Spleen (tissue), 11 donors: ENCODE results near the gene AP2A1. TPM values are rescaled to one million over a fixed set of nuclear protein-coding genes. Genes with fewer than 3 reads are reported as not detected.
A peak's percentile ranks its signal among the peaks of the same experiment; 100 is the strongest.

Experiments
- DNase-seq: peaks from one replicate; pipeline ENCODE4 v3.0.0-alpha.2; 2020
- H3K27ac ChIP-seq, 8 donors: fragments of 200-600 bp; sonication (generic) in 7 of 8; 1 replicate in 4 of 8; 2 replicates in 4 of 8; pipeline versions ENCODE4 v1.5.0 to v1.8.0; 2016 to 2021; ENCODE audit warnings: inconsistent platforms in 4 of 8, mild to moderate bottlenecking in 4 of 8, moderate library complexity in 1 of 8
- H3K27me3 ChIP-seq, 7 donors: fragments of 200-600 bp; sonication (generic) in 6 of 7; replicated peaks in 1 of 7; 1 replicate in 4 of 7; 2 replicates in 3 of 7; pipeline versions ENCODE4 v1.5.0 to v1.8.0; 2016 to 2021; ENCODE audit warnings: inconsistent platforms in 3 of 7, mild to moderate bottlenecking in 1 of 7
- H3K36me3 ChIP-seq, 6 donors: fragments of 200-600 bp; sonication (generic) in 5 of 6; 1 replicate in 4 of 6; 2 replicates in 2 of 6; pipeline versions ENCODE4 v1.5.0 to v1.8.0; 2016 to 2021; ENCODE audit warnings: inconsistent platforms in 2 of 6
- H3K4me1 ChIP-seq, 6 donors: fragments of 200-600 bp; sonication (generic) in 5 of 6; 1 replicate in 3 of 6; 2 replicates in 3 of 6; pipeline versions ENCODE4 v1.5.0 to v1.8.0; 2016 to 2021; ENCODE audit warnings: inconsistent platforms in 3 of 6
- H3K4me3 ChIP-seq, 8 donors: fragments of 200-600 bp; sonication (generic) in 7 of 8; 1 replicate in 4 of 8; 2 replicates in 4 of 8; pipeline versions ENCODE4 v1.5.0 to v1.8.0; 2016 to 2021; ENCODE audit warnings: inconsistent platforms in 4 of 8, mild to moderate bottlenecking in 4 of 8, moderate library complexity in 2 of 8
- H3K9me3 ChIP-seq, 8 donors: fragments of 200-600 bp; sonication (generic) in 7 of 8; 1 replicate in 4 of 8; 2 replicates in 4 of 8; pipeline versions ENCODE4 v1.5.0 to v1.8.0; 2016 to 2021; ENCODE audit warnings: inconsistent platforms in 4 of 8
- CTCF ChIP-seq, 11 experiments: fragments of 200-600 bp in 7 of 11; fragments of 450-650 bp in 4 of 11; sonication (generic) in 4 of 11; IDR thresholded peaks in 8 of 11; conservative IDR thresholded peaks in 3 of 11; 1 replicate in 7 of 11; 2 replicates in 4 of 11; pipeline versions ENCODE4 v1.4.0 to v1.8.0; 2016 to 2021; ENCODE audit warnings: antibody characterized with exemption in 11 of 11, inconsistent platforms in 4 of 11, mild to moderate bottlenecking in 1 of 11
- POLR2A ChIP-seq, 3 donors: fragments of 450-650 bp; IDR thresholded peaks; one replicate each; pipeline ENCODE4 v1.5.1; 2017; ENCODE audit warnings: antibody characterized with exemption in 3 of 3, mild to moderate bottlenecking in 1 of 3
- POLR2AphosphoS5 ChIP-seq, 3 donors: sonication (generic); formaldehyde crosslinking; IDR thresholded peaks; one replicate each; pipeline ENCODE4 v1.5.1; 2017; ENCODE audit warnings: antibody characterized with exemption in 3 of 3
- WGBS, 5 donors: extraction: QIAGEN DNeasy Blood & Tissue Kit in 3 of 5; methylation state at CpG; one replicate each; pipeline versions ENCODE4 v1.1.5 to v1.1.7; 2013 to 2018; 5-methylcytosine and 5-hydroxymethylcytosine counted together
- intact Hi-C: fragments of 100-400 bp; cut with DNase I; formaldehyde crosslinking; loops from one replicate; pipeline ENCODE4 v1.15.0; 2023; ENCODE audit warnings: low total_unique reads
- polyA plus RNA-seq, 3 donors: library from polyadenylated mRNA; stranded (reverse); fragments of 200-250 nt; gene quantifications; one replicate each; pipeline ENCODE4 v1.2.1, GENCODE V29; 2013
- total RNA-seq, 7 donors: library from RNA; depleted of rRNA in 3 of 7; stranded (reverse); fragments of >200 nt in 3 of 7; fragmentation: NEBNext Ultra II Directional in 4 of 7; extraction: Animal tissue kit (Norgen Biotek cat#: 25700) in 4 of 7; gene quantifications; one replicate each; pipeline versions ENCODE4 v1.1.0 to v1.2.1, GENCODE V29; 2016 to 2021
- donor health status: healthy with polysubstance abuse.
- donor health status: DM: no; HTN: no; CAD: no; lungs with moderate emphysema.
- donor health status: DM: no; HTN: no; CAD: no.
- donor health status: Bipolar disorder and iron deficiency.
- donor health status: healthy.
- donor health status: DM: no; HTN: no; CAD: no.
- donor health status: DM: yes; HTN: yes; CAD: no.

AP2A1 gene
- total and polyA plus RNA-seq, 10 donors, result 18.1 to 108 (median 89.1) TPM

- H3K9me3 ChIP-seq, result peaks cover 0 to 6% (median 0%) of the 10 kb centered on the region in 8 donors
- no peak overlapping the region for H3K4me3 ChIP-seq
- H3K4me1 ChIP-seq, result peaks cover 9 to 74% (median 46%) of the 10 kb centered on the region in 6 donors
- TF ChIP-seq CTCF (IDR thresholded peaks at IDR 0.05 in 8 of 11, conservative IDR thresholded peaks at IDR 0.05 in 3 of 11), result no peak
- TF ChIP-seq POLR2AphosphoS5 (IDR thresholded peaks at IDR 0.05), result no peak
- no peak for TF ChIP-seq POLR2A (IDR thresholded peaks at IDR 0.05)
- 66 to 82% (median 70%) methylated on average over 10 of the region's 10 CpGs for WGBS, 5 donors
- DNase-seq, result no peak
- peaks cover 0 to 5% (median 0%) of the 10 kb centered on the region in 7 donors for H3K27me3 ChIP-seq
- peak overlapping the region in 4 of 8 donors; percentile 18 to 99 (median 42) for H3K27ac ChIP-seq
- H3K36me3 ChIP-seq, result no peaks in the 10 kb centered on the region
- intact Hi-C loops, result no loop called here
Measured at GRCh38 chr19:49847731-49848696, 81.2 kb downstream of the AP2A1 start.

GRCh38 chr19:49848938-49849337, 82.1 kb downstream of the AP2A1 start:
- TF ChIP-seq POLR2AphosphoS5 (IDR thresholded peaks at IDR 0.05) (no peak), CTCF (IDR thresholded peaks at IDR 0.05 in 8 of 11, conservative IDR thresholded peaks at IDR 0.05 in 3 of 11) (no peak), POLR2A (IDR thresholded peaks at IDR 0.05) (no peak)
- intact Hi-C loops, result no loop called here
- H3K4me3 ChIP-seq, result no peak overlapping the region
- no peaks in the 10 kb centered on the region for H3K36me3 ChIP-seq
- peaks cover 14 to 74% (median 54%) of the 10 kb centered on the region in 6 donors for H3K4me1 ChIP-seq
- 69 to 82% (median 76%) methylated on average over 3 of the region's 3 CpGs for WGBS, 5 donors
- DNase-seq, result no peak
- peak overlapping the region in 4 of 8 donors; percentile 18 to 99 (median 42) for H3K27ac ChIP-seq
- H3K9me3 ChIP-seq, result peaks cover 0 to 6% (median 0%) of the 10 kb centered on the region in 8 donors
- peaks cover 0 to 5% (median 0%) of the 10 kb centered on the region in 7 donors for H3K27me3 ChIP-seq

GRCh38 chr19:49849433-49850220, 82.8 kb downstream of the AP2A1 start:
- DNase-seq, result no peak
- peak overlapping the region in 6 of 8 donors; percentile 97 to 100 (median 99) for H3K27ac ChIP-seq
- peaks cover 0 to 5% (median 0%) of the 10 kb centered on the region in 7 donors for H3K27me3 ChIP-seq
- intact Hi-C loops, result no loop called here
- peaks cover 0 to 6% (median 3%) of the 10 kb centered on the region in 6 donors for H3K36me3 ChIP-seq
- 88 to 92% (median 91%) methylated on average over 15 of the region's 15 CpGs for WGBS, 5 donors
- peaks cover 14 to 74% (median 51%) of the 10 kb centered on the region in 6 donors for H3K4me1 ChIP-seq
- peak overlapping the region in 4 of 8 donors; percentile 76 to 95 (median 86) for H3K4me3 ChIP-seq
- TF ChIP-seq POLR2A (IDR thresholded peaks at IDR 0.05), result no peak
- no peak for TF ChIP-seq CTCF (IDR thresholded peaks at IDR 0.05 in 8 of 11, conservative IDR thresholded peaks at IDR 0.05 in 3 of 11)
- TF ChIP-seq POLR2AphosphoS5 (IDR thresholded peaks at IDR 0.05), result no peak
- peaks cover 0 to 6% (median 0%) of the 10 kb centered on the region in 8 donors for H3K9me3 ChIP-seq
